SW 1271 (cell line): ENCODE data around the gene LAIR1.
"Not testable (repeated sequence)": the region's sequence is repeated elsewhere in the genome, so short reads cannot be mapped to it uniquely, and the experiment has no call there.

Experiments used
- DNase-seq, 2 experiments: peaks; one replicate each; lab custom pipeline; 2025; lab: John Stamatoyannopoulos, UW

LAIR1 gene

DNA sequence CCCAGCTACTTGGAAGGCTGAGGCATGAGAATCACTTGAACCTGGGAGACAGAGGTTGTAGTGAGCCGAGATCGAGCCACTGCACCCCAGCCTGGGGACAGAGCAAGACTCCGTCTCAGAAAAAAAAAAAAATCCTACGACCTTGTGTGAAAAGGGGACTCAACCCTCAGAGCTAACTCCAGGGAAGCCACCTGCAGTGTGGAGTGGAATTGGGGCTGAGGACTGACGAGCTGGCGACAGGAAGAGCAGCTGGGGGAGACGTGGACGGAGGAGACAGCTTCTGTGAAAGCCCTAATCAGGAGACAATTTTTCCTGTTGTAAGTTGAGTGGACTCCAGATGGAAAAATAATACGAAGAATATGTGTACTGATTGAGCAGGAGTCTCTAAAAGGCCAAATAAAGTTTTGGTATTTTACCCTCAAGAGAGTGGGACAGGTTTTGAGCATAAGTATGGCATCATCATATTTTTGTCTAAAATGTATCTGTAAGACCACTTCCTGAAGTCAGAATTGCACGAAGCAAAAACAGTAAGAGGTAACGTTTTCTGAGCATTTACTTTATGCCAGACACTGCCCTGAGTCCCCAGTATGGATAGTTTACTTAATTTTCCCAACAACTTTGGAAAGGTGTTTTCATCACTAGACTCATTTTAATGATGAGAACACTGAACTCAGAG, 12.0 kb upstream of the LAIR1 start:
- DNase-seq, result no peak

DNA sequence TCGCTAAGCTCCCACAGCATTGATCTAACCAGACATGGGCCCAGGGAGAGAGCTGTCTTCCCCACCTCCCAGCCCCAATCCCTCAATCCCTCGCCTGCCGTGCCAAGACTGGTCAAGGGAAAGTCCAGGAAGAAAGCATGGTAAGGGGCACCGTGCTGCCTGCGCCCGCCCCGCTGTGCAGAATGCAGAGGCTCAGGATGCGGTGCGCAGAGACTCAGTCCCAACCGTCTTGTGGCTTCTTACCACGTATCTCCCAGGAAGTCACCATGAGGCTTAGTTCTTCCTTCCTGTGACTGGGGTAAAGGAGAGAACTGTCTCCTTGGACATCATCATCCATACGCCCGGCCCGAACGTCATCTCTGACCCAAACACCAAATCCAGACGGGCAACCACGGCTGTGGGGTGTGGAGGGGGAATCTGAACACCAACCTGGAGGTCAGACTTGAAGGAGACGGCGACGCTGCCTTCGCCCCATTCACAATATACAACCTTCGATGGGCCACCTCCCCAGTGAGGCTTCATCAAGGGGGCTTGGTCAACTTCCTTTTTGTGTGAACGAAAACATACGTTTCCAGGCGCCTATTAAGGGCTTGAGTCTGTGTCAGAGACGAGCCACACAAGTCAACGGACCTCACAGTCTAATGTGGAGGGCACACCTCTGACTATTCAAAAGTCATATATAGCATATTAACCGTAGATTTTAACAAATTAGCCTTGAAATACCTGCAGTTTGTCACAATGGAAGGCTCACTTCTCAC, 10.6 kb upstream of the LAIR1 start:
- DNase-seq, result not testable (repeated sequence)

GRCh38 chr19:54373781-54374631, 9.3 kb upstream of the LAIR1 start:
- no peak for DNase-seq

DNA sequence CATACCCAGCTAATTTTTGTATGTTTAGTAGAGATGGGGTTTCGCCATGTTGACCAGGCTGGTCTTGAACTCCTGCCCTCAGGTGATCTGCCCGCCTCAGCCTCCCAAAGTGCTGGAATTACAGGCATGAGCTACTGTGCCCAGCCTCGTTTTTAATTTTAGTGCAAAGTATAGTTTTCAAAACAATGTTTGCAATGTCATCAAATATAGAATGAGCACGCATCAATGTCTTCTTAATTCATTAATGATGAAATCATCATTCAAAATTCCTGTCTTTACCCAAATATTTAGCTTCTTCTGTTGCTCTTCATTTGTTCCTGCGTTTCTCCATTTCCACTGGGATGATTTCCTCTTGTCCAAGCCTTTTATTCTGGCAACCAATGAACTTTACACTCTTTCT, 6.7 kb upstream of the LAIR1 start:
- not testable (repeated sequence) for DNase-seq

DNA sequence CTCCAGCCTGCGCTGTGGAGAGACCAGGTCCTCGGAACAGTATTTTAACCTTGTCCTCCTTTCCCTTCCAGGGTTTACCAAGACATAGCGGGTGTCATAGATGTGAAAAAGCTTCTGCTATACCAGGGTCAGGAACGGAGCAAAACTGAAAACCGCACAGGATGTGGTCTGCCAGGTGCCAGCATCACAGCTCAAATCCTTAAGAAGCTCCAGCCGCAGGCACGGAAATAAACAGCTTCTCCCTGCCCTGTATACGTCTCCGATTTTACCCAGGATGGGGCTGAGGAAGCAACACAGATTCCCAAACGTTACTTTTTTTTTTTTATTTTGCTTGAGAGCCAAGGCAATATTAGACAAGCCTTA, 5.7 kb upstream of the LAIR1 start:
- not testable (repeated sequence) for DNase-seq

DNA sequence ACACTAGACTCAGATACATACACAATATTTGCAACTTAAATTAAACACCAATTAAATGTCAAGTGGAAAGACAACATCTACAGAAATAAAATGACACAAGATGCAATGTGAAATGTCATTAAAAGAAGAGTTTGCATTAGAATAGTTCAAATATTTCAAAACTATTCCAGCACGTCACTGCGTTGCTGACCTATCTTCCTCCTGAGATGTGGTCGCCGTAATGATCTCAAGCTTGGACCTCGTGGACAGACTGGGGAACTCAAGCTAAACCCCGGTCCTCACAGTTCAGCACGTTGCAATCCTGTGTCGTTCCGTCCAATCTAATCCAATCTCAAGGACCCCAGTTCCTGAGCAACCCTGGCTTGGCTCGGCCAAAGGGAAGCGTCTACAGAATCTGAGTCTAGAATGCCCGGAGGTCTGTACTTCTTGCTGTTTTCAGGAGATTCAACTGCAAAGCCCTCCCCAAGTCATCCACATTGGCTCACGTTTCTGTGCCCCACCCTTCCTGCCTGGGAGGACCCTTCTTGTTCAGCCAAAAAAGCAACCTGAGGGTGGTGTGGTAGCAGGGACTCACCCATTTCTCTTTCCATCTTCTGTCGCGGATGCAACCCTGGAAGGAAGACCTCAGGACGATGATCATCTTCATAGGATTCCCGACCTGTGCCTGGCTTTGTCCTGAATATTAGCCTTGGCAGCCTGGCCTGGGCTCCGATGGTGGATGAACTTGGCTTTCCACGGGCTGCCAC, 5.1 kb upstream of the LAIR1 start:
- DNase-seq, result not testable (repeated sequence)

GRCh38 chr19:54369082-54369687, 4.5 kb upstream of the LAIR1 start:
- no peak for DNase-seq

- DNase-seq, result no peak
Measured at GRCh38 chr19:54366811-54367210, 2.1 kb upstream of the LAIR1 start.

DNA sequence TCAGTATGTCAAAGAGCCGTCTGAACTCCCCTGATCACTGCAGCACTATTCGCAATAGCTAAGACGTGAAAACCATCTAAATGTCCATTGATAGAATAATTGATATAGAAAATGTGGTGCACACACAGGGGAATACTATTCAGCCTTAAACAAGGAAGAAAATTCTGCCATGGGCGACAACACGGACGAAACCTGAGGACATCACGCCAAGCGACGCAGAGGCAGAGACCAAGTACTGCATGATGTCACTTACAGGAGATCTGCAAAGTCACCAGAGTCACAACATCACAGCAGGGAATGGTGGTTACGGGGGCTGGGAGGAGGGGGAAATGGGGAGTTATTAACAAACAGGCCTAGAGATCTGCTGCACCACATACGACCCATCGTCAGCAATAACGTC, 1.1 kb upstream of the LAIR1 start:
- not testable (repeated sequence) for DNase-seq

GRCh38 chr19:54361680-54362422, 2.9 kb downstream of the LAIR1 start:
- DNase-seq, result not testable (repeated sequence)

- DNase-seq, result not testable (repeated sequence)
Measured at GRCh38 chr19:54359149-54359820, 5.4 kb downstream of the LAIR1 start.

DNA sequence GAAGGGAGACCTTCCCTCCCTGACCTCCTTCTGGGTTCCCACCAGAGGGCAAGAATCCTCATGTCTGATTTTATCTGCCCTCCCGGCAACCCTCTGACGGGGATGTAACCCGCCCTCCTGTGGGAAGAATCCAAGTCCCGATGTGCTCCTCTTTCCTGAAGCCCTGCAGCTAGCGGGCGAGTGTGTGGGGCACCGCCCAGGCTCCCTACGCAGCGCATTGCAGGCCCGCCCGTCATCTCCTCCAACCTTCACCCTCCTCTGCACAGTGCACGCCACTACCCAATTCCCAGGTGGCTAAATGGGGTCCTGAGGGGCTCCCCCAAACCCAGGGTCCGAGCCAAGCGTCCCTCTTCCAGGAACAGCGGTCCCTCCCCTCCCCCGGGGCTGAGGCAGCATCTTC, 7.3 kb downstream of the LAIR1 start:
- DNase-seq, result no peak

DNA sequence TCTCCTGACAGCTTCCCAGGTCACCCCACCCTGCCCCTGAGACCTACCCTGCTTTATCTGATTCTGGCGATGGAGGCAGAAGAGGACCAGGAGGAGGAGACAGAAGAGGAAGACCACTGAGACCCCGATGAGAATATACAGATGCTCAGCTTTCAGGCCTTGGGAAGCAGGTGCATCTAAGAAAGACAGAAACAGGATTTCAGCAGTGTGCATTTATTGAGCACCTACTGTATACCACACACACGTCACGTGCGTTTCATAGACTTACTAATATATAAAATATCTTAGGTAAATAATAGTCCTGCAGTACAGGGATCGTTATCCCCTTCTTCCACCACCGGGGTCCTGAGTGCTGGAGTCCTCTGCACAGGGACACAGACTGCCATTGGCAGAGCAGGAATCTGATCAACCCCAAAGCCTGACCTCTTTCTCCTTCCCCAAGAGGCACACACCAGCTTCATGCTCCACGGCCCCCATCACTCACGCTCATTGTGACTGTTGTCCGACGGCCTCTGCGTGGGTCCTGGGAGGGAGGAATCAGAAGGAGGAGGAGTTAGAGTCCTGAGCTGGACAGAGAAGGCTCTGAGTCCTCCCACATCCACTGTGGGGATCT, 8.2 kb downstream of the LAIR1 start:
- DNase-seq, result no peak

GRCh38 chr19:54355675-54356074, 9.1 kb downstream of the LAIR1 start:
- no peak for DNase-seq

DNA sequence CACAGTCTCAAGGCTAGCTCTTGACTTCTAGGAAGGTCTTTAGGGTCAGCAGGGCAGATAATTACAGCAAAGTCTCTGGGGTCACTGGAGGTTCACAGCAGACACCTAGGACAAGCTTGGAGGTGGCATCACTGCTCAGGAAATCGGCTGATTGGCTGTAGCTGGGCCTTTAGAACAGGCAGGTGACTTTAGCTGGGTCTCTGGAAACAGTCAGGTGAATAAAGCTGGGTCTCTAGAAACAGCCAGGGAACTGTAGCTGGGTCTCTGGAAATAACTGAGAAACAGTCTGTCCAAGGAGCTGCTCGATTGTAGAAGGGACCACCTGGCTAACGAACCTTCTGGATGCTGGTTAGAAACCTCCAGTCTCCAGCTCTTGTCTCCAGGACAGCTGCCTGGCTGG, 10.0 kb downstream of the LAIR1 start:
- no peak for DNase-seq

DNA sequence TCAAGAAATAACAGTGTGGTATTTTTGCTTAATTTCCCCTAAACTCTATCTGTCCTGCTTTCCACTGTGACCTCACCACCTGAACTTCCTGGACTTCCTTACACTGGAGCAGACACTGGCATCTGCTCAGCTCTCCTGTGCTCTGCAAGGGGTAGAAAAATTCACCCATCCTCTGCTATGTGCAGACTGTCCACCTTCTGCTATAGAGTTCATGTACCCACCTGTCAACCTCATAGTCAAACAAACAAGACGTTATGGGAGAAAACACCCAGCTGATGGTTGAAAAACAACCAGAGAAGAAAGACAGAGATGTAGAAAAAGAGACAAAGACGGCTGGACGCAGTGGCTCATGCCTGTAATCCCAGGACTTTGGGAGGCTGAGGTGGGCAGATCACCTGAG, 12.2 kb downstream of the LAIR1 start:
- DNase-seq, result no peak

DNA sequence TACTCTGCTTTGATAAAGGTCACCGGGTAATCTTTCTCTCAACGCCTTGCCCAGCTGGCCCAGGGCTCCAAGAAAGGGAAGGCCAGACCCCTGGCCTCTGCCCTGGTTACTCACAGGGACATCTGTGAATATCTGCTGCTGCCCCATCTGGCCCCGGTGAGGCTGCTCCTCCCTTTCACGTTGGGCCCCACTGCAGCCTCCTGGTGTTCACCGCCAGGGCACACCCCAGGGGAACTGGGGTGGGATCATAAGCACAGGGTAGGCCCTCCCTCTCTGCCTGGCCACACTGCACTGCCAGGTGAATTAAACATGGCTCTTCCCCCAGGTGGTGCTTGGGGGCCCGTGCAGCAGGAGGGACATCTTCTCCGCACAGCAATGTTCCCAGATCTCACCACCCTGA, 12.7 kb downstream of the LAIR1 start:
- DNase-seq, result no peak

GRCh38 chr19:54351474-54351873, 13.3 kb downstream of the LAIR1 start:
- DNase-seq, result no peak

DNA sequence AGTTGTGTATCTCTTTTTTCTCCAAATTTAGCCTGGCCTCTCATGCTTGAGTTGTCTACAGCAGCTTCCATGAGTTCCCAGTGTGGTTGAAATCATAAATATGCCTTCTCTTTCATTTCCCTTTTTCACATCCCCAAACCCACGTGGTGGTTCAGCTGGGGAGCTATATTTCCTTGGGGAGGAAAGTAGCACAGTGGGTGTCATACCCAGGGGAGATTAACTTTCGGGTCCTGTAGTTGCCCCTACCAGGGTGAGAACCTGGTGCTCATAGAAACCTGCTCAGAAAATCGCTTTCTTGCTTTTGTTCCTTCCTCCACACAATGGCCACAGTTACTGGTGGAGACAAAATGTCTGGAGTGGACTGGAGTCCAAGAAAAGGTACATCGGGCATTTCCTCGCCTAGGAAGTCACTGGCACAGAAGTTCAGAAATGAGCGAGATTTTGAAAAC, 18.8 kb downstream of the LAIR1 start:
- no peak for DNase-seq

GRCh38 chr19:54343868-54344267, 20.9 kb downstream of the LAIR1 start:
- no peak for DNase-seq
